SH-SY5Y (cell line): Measurements from ENCODE around the gene LAMC2.

ENCODE experiments used
- GATA2 ChIP-seq: IDR thresholded peaks from 2 replicates; pipeline ENCODE4 v1.6.1; 2011; ENCODE audit warnings: mild to moderate bottlenecking, low read depth, low read length
- GATA3 ChIP-seq: IDR thresholded peaks from 2 replicates; pipeline ENCODE4 v1.6.1; 2011; ENCODE audit warnings: low read depth, mild to moderate bottlenecking, low read length, moderate library complexity

DNA sequence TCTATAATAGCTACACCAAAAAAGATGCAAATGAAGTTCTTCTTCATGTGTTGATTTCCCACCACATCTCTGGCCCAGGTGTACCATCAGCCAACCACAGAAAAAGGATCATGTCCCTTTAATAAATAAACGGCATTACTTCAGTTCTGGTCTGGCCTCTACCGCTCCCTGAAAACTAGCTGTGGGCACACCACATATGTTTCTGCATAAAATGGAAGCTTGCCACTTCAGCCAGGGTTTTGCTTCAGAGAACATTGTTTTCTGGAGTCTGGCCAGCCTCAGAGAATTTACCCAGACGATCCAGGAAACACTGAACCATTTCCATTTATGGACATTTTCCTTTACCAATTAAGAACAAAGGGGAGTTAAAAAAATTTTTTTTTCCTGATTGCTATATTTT, 5.8 kb upstream of the LAMC2 start:
- TF ChIP-seq GATA3 (no peak), GATA2 (no peak)
